Smooth muscle cell of the brain vasculature (primary cell): ENCODE data around the gene RXRB.

ENCODE experiments used
- DNase-seq: peaks from one replicate; pipeline ENCODE4 v3.0.0-alpha.2; 2012; ENCODE audit warnings: low read depth, low spot score

Gene RXRB

DNA sequence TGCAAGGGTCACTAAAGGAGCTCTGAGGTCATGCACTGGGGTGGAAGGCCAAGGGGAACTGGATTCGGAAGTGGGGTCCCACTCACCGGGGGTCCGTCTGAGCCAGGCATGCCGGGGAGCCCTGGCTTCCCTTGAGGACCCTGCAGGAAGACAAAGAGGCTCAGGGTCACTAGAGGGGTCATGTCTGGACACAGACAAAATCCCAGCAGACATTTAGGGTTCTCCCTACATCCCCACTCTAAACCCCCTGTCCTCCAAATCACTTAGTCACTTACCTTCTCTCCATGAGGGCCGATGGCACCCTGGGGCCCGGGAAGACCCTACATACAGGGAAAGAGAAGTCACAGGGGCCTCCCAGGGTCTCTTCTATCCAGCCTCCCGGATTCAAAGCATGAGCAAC, 23.6 kb downstream of the RXRB start:
- DNase-seq, result no peak

DNA sequence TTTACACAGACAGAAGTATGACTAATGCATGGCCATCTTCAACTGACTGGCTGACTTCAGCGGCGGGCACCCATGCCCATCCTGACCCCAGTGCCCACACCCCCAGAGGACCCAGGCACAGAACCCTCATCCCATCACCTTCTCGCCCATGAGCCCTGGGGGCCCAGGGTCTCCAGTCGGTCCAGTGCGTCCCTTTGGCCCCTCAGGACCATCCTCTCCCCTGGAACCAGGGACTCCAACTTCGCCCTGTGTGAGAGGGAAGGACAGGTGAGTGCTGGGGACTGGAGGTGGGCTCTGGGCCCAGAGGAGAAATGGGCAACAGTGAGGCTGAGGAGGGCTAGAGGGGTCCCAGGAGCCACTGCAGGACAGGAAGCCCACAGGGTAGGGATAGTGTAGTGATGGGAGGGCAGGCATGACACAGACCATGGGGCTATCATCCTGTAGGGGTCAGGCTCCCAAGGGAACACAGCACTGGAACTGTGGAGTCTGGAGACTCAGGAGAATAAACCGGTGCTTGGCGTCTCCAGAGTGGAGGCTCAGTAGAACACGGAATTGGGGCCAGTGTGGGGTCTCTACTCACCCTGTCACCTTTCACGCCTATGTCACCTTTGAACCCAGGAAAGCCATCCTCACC, 24.9 kb downstream of the RXRB start:
- no peak for DNase-seq

DNA sequence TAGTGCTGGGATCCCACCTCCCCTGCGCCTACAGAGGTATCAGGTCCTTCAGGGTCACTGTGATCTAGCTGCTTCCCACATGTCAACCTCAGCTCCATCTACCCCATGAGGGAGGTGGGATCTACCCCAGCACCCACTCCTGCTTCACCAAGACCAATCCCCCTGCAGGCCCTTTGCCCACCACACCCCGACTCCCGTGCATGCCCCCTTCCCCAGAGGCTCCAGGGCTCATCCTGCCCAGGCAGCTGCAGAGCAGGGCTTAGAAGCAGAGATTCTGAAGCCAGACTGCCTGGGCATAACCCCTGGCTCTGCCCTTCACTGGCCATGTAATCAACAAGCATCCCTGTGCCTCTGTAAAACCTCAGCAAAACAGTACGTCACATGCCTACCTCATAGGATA, 25.7 kb downstream of the RXRB start:
- no peak for DNase-seq

DNA sequence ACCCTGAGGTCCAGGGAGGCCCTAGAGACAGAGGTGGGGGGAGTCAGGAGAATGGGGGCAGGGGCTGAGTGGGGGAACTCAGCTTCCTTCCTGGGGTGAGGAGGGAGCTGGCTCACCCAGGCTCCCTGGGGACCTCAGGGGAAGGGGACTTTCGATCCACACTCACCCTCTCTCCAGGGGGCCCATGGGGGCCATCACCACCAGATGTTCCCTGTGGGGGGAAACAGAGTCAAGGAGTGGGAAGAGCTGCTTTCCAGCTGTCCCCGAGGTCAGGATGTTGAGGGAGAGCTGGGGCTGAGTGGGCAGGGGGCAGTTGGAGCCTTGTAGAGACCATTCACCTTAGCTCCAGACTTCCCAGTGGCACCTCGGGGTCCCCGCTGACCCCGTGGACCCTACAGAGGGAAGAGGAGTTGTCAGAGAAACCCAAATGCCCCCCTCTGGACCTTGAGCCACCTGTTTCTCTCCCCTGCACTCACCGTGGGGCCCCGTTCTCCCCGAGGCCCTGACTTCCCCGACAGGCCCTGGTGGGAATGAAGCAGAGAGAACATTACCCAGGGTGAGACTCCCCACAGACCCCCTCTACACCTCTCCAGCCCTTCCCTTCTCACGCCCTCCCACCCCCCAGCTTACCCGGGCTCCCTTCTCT, 26.8 kb downstream of the RXRB start:
- DNase-seq, result no peak

DNA sequence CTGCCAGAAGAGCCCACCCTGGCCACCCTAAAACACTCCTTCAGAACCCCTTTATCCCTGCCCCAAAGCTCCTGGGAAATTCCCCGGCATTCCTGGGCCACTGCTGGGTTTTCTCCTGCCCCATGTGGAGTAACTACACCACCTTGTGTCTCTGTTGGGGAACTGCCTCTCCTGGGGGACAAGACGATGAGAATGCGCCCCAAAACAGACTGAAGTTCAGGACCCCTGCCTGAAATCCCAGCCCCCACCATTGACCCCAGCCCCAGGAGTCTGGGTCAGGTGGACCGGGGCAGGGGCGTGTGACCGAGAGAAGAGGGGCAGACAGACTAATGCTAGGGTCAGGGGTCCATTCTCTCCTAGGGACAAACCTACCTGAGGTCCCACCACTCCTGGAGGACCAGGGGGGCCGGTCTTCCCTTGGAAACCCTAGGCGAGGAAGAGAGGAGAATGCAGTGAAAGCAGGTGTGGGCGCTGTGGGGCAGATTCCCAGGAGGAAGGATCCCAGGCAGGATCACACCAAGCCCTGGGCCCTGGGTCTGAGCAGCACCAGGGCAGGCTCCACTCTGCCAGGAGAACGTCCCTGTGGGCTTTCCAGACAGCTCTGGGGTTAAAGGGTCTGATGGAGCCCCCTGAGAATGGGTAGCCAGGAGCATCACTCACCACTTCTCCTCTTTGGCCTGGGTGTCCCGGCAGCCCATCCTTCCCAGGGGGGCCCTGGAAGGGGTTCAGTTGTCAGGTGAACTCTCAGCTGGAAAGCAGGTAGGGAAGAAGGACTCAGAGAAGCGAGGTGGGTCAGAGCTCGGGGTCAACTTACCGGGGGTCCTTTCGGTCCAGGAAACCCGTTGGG, 27.6 kb downstream of the RXRB start:
- DNase-seq, result no peak

DNA sequence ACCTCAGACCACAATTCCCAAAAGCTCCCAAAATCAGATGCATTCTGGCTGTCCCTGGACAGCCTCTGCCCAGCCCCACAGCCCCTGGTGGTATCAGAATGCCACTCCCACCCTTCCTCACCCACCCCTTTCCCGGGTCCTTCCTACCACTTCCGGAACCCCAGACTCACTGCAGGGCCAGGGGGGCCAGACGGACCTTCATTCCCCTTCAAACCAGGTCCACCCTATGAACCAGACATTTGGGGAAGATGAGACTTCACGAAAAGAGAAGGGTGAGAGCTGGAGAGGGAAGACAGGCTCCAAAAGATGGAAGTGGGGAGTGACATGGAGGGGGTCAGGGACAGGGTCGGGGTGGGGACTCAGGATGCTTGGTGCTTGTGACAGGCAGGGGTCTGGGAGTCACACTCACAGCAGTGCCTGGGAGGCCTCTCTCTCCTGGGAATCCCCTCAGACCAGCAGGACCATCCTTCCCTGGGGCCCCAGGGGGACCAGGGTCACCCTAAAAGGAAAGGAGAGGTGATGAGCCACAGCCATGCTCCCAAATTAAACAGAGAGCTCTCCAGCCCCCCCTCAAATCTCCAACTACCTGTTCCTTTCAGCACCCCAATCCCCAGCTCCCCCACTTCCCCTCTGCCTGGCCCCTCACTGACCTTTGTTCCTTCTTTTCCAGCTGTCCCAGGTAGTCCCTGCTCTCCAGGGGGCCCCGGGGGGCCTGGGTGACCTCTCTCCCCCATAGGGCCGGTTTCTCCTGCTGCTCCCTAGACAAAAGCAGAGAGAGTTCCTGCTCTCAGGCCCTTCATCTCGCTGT, 28.4 kb downstream of the RXRB start:
- no peak for DNase-seq

DNA sequence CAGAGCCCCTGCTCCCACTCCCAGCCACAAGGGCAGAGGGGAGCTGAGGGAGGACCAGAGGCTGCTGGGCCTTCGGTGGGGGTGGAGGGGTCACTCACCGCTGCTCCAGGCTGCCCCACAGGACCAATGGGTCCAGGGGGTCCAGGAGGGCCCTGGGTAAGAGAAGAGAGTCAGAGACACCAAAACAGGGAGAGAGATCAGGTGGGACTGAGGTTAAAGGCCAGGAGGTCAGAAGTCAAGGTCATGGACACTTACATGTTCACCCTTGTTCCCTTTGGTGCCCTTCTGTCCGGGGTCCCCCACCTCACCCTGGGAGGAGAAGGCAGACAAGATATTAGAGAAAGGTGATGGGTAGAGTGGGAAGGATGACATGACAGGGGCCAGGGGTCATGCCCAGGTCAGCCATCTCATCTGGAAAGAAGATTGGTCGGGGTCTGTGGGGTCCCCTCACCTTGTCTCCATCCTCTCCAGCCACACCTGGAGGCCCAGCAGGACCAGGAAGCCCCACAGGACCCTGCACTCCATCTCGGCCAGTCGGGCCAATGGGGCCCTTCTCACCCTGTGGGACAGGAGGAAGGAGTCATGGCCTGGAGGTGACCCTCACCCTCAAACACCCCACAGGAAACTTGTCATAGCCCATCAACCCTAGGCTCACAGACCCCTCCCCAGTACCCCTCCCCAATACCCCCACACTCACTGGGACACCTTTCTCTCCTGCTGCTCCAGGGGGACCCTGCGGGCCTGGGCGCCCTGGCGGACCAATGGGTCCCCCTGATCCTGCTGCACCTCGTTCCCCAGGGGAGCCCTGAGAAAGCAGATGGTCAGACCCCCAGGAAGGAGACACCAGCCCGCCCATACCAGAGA, 29.2 kb downstream of the RXRB start:
- DNase-seq, result no peak

DNA sequence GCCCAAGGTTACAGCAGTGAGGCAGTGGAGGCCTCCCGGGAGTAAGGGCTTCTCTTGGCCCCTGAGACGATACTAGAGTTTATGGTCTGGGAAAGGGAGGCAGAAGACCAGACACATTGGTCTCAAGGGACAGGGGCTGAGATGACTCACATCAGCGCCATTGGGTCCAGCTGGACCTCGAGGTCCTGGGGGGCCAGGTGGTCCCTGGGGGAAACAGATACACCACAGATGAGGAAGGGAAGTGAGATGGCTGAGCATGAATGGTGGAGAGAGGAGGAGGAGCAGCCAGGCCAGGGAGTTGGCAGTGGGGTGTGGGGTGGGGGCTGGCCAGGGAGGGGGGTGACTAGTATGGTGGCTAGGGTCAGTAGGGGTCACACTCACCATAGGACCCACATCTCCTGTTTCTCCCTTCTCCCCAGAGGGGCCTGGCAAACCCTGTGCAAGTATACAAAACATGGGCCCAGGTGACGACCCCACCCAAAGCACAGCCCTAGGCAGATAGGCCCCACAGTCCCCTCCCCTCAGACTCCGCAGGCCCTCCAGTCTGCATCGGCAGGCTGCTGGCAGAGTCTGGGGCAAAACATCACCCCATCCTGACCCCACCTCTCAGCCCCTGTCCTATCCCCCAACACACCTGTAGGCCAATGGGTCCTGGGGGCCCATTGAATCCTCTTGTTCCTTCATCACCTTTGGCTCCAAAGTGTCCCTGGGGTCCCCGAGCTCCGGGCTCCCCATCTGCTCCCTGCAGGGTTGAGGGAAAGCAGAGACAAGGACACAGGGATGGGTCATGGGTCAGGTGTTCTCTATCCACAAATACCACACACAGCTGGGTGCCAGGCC, 30.1 kb downstream of the RXRB start:
- DNase-seq, result no peak

DNA sequence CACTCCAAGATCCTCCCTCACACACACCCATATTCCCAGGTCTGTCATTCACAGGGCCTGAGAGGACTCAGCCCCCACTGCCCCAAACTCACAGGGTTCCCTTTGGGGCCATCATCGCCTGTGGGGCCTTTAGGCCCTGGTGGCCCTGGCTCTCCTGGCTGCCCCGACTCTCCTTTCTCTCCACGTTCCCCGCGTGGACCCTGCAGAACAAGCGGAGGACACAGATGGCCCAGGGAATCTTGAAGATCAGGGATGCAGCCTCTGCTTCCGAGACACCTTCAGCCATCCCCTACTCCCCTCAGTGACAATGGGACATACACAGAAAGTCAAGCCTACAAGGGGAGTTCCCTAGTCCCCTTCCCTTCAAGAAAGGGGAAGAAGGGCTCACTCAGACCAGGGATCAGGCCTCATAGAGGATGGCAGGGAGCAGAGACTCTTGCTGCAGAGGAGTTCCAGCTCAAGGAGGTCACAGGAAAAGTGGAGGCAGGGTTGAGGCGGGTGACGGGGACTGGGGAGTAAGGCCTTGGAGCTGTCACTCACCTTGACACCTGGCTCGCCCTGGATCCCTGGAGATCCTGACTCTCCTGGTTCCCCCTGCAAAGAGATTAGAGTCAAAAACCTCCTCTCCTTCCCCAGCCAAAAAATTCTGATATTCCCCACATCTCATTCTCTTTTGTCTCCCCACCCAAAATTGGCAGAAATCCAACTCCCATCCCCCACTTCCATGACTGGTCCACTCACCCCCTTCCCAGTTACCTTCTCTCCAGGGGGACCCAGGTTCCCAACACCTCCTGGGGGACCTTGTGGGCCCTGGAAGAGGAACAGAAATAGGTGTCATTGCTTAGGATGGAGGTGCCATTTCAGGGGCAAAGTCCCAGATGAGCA, 30.9 kb downstream of the RXRB start:
- DNase-seq, result no peak

DNA sequence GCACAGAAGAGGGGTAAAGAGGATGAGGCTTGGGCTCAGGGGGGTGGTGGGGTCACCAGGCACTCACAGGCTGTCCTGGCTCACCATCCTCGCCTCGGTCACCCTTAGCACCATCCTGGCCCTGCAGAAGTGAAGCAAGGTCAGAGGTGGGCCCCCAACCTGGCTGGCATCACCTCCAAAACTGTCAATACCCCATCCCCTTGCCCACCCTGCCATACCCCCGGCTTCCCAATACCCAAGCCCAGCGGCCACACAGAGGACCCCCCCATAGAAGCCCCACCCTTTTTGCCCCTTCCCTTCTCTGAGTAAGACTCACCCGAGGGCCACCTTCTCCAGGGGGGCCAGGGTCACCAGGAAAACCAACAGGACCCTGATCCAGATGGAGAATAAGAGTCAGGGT, 31.8 kb downstream of the RXRB start:
- no peak for DNase-seq

DNA sequence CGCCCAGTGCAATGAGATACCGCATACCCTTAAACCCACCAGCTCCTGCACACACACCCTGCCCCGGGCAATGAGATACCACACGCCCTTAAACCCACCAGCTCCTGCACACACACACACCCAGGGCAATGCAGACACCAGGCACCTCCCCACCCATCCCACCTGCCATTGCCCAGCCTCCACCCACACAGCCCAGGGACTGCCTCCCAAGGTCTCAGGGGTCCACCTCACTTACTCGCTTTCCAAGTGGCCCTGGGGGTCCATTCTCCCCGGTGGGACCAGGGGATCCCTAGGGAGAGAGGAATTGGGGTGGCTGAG, 32.2 kb downstream of the RXRB start:
- DNase-seq, result no peak

DNA sequence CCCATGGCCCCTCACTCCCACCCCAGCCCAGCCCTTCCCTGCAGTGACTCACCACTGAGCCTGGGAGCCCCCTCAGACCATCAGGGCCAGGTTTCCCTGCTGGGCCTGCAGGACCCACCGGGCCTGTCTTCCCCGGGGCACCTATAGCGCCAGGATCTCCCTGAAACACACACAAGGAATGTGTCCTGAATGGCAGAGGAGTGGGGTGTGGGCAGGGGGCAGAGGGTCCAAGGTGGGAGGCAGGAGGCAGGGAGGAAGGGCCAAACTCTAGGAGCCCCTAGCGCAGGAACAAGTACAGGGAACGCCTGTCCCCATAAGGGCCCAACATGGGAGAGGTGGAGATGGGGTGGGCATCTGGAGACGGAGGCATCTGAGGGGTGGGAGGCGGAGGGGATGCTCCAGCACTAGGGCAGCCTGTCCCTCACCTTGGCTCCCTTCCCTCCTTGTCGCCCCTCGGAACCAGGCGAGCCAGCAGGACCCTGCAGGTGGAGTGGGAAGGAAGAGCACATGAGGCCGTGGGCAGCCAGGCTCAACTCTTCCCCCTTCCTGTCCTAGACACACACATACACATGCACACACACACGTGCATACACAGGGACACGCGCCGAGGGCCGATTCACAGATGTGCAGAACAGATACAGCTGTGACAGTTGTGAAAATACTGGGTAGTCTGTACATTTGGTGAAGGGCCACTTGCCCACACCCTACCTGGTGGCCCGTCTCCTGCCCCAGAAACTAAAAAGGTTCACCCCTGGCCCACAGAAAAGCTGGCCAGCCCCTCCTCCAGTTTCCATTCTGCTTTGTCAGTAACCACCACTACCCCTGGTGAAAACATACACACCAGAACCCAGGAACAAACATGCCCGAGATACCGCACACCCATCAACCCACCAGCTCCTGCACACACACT, 32.8 kb downstream of the RXRB start:
- no peak for DNase-seq

DNA sequence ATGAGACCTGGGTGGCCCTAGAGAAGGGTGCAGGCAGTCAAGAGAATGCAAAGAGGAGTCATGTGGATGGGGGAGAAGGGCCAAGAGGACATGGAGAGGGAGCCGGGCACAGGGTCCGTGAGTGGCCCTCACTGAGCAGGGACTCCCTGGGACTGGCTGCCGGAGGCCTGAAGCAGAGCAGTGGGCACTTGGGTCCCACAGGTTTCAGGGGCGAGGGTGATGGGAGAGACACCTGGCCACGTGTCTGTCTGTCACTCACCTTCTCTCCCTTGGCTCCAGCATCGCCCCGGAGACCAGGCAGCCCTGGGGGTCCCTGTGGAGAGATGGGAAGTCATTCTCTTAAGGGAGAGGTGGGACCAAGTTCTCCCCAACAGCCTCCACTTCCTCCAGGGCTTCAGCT, 33.7 kb downstream of the RXRB start:
- no peak for DNase-seq

DNA sequence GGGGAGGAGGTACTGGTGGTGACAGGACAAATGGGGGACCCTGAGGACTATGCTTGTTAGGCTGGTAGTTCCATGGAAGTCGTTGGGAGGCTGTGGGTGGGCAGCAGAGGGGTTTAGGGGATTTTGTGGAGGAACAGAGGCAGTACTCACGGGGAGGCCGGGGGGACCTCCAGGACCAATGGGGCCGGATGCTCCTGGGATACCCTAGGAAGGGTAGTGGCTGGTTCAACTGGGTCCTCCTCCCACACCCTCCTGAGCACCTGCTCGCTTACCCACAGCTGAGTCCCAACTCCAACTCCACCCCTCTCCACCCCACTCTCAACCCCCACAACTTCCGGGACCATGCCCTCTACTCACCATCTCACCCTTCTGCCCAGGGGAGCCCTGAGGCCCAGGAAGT, 34.1 kb downstream of the RXRB start:
- no peak for DNase-seq

DNA sequence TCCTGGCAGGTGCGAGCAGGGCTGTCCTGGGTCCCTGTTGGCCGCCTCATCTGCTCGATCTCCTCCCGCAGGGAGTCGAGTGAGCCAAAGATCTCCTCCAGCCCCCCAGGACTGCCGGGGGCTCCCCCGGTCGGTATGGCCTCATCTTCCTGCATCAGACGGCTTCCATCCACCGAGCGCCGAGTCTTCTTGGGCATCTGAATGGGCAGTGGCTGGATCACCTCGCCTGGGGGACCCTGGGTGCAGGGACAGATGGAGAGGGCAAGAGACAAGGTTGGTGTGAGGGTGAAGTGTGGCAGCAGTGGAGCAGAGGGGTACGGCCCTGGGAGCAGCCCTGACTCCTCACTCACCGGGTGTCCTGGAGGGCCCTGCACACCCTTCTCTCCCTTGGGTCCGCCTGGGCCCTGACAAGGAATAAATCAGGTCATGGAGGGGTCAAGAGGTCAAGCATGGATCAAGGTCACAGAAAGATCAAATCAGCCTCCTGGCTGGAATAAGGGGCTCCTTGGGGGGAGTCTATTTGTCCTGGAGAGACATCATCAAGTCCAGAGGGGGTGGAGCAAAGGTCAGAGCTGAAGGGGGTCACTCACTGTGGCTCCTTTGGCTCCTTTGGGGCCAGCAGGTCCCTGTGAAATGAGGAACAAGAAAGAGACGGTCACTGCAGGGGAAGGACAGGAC, 34.7 kb downstream of the RXRB start:
- no peak for DNase-seq

DNA sequence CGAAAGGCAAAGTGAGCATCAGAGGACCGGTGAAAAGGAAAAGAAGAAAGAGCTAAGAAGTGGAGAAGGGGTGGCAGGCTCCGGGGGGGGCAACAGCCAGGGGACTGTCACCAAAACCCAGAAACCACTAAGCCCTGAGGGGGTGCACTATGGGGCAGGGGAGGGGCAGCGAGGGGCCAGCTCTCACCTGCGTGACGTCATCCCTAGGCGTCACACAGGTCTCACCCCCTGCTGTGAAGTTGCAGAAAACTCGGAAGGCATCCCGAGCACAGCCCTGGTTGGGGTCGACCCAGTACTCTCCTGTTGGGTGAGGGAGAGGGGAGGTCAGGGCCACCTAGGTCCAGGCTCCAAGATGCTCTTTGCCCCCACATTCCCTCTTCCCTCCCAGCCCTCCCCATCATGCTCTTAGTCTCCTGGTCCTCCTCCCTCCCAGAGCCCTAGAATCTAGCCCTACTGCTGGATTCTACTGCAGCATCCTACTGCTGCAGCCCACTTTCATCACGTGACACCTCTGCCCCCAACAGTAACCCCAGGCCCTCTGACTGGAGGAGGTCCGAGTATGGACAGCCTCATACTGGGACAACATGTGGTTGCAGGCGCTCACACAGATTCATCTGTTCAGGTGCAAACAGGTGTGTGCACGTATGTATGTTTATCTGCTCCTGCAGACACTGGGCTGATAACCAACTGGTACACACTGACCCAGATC, 35.6 kb downstream of the RXRB start:
- DNase-seq, result no peak

DNA sequence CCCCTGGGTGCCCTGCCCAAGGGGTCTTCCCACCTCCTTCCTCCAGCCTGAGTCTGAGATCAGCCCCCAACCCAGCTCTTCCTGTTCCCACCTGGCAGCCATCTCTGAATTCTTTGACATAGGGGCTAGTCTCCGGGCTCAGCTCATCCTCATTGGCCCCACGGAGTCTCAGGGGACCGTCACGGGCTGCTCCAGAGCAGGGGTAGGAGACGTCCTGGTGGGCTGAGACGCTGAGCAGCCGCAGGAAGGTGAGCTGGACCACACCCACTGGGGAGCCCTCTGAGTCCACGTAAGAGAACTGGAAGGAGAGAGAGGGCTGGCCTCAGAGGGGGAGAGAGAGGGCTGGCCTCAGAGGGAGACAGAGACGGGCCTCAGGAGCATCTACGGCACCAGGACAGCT, 36.3 kb downstream of the RXRB start:
- no peak for DNase-seq
